Activated CD4-positive, alpha-beta memory T cell treated with anti-CD3 and anti-CD28 coated beads, Interleukin-2, amount 10 ng/mL, durations not matched to agents 7 days and 5 days (primary cell): ENCODE results near the gene DOK7. TPM values are rescaled to one million over a fixed set of nuclear protein-coding genes. Genes with fewer than 3 reads are reported as not detected.
"Not testable (repeated sequence)": the region's sequence is repeated elsewhere in the genome, so short reads cannot be mapped to it uniquely, and the experiment has no call there.

Experiments used
- CTCF ChIA-PET: fragments of 350-600 bp; sonication (Branson Sonifier 250); formaldehyde crosslinking; loops from one replicate; lab custom pipeline; 2021; ENCODE audit warnings: antibody characterized with exemption, inconsistent platforms; lab: Charles Lee
- POLR2A ChIA-PET: fragments of 350-600 bp; sonication (Branson Sonifier 250); formaldehyde crosslinking; loops from one replicate; lab custom pipeline; 2021; ENCODE audit warnings: antibody characterized with exemption; lab: Charles Lee
- DNase-seq: peaks from one replicate; pipeline ENCODE4 v3.0.0-alpha.2; 2020
- H3K27ac Mint-ChIP-seq: one replicate; pipeline ENCODE4 v1.8.0; 2021; ENCODE audit warnings: mild to moderate bottlenecking, mixed read lengths
- H3K27me3 Mint-ChIP-seq: one replicate; pipeline ENCODE4 v1.8.0; 2021; ENCODE audit warnings: mixed read lengths
- H3K36me3 Mint-ChIP-seq: one replicate; pipeline ENCODE4 v1.8.0; 2021; ENCODE audit warnings: low read depth, mixed read lengths
- H3K4me1 Mint-ChIP-seq: one replicate; pipeline ENCODE4 v1.8.0; 2021; ENCODE audit warnings: mixed read lengths
- H3K4me3 Mint-ChIP-seq: one replicate; pipeline ENCODE4 v1.8.0; 2021; ENCODE audit warnings: mild to moderate bottlenecking, mixed read lengths
- H3K9me3 Mint-ChIP-seq: one replicate; pipeline ENCODE4 v1.8.0; 2021; ENCODE audit warnings: mixed read lengths
- total RNA-seq, 2 experiments: library from RNA; stranded (reverse); gene quantifications; one replicate each; pipeline ENCODE4 v1.2.3, GENCODE V29; 2021

The DOK7 gene
- total RNA-seq, 2 experiments from 2014 or later = not detected

DNA sequence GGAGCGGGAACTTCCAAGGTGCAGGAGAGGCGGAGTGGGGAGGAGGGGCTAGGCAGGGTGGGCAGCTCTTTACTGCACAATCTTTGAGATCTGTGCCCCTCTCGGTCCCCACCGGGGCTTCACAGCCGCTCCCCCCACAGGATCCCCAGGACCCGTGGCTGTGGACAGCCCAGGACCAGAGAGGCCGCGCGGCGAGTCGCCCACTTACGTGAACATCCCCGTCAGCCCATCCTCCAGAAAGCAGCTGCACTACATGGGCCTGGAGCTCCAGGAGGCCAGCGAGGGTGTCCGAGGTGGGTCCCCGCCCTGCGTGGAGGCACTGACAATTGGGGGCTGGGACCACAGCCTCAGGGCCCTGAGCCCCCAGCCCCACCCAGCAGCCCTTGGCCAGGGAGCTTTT is 37.0 kb downstream of the DOK7 start:
- ChIA-PET POLR2A (no interaction called here), CTCF (no interaction called here)
- no peaks in the 10 kb centered on the region for H3K36me3 Mint-ChIP-seq
- peaks cover 8% of the 10 kb centered on the region for H3K4me1 Mint-ChIP-seq
- H3K9me3 Mint-ChIP-seq = no peaks in the 10 kb centered on the region
- peaks cover 2% of the 10 kb centered on the region for H3K27me3 Mint-ChIP-seq
- no peak for DNase-seq
- H3K4me3 Mint-ChIP-seq = no peak overlapping the region
- H3K27ac Mint-ChIP-seq = no peak overlapping the region

DNA sequence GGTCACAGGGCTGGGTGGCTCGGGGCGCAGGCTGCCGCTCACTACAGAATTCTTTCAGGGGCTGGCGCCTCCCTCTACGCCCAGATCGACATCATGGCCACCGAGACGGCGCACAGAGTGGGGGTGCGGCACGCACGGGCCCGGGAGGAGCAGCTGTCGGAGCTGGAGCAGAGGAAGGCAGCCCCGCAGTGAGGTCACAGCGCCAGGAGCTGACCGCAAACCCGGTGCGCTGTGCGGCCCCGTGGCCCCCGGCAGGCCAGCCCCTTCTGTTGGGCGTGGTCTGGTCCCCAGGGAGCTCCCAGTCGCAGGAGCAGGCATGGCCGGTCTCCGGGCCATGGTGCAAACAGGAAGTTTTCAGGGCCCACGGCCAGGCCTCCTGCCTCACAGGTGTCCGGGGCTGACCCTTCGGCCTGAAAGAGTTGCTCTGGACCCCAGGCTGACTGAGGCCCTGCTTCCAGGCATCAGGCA is 37.6 kb downstream of the DOK7 start:
- H3K4me1 Mint-ChIP-seq = peaks cover 8% of the 10 kb centered on the region
- H3K27me3 Mint-ChIP-seq = no peaks in the 10 kb centered on the region
- DNase-seq = no peak
- CTCF ChIA-PET = no interaction called here
- no peak overlapping the region for H3K27ac Mint-ChIP-seq
- POLR2A ChIA-PET = no interaction called here
- H3K9me3 Mint-ChIP-seq = no peaks in the 10 kb centered on the region
- H3K4me3 Mint-ChIP-seq = no peak overlapping the region
- H3K36me3 Mint-ChIP-seq = no peaks in the 10 kb centered on the region

DNA sequence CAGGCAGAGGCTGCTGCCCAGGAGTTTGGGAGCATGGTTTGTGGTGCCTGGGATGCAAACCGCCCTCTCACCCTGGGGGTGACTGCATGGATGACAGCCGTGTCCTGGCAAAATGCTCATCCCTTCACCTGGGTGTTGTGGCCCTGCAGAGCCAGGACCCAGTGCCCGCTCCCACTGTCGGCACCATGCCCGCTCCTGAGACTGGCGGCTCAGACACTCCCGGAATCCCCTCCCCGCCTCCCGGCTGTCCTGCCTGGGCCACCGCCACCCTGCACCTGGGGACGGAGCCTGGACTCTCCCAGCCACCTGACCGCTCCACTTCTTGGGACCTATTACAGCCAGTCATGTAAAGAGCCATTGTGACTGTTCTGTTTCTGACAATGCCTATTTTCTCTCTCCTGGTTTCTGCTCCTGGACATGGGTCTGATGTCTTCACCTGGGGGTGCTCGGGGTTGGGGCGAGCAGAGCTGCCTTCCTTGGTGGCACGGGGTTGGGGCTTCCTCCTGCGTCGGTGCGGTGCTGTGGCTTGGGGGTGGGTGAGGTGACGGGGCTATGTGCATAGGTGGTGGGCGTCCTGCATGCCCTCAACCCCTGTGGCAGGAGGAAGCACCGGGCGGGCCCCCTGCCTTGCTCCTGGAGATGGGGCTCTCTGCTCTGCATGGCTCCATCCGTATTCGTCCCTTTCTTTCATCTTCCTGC is 38.2 kb downstream of the DOK7 start:
- ChIA-PET CTCF (no interaction called here), POLR2A (no interaction called here)
- DNase-seq = no peak
- peaks cover 8% of the 10 kb centered on the region for H3K4me1 Mint-ChIP-seq
- no peaks in the 10 kb centered on the region for H3K9me3 Mint-ChIP-seq
- no peak overlapping the region for H3K27ac Mint-ChIP-seq
- no peaks in the 10 kb centered on the region for H3K36me3 Mint-ChIP-seq
- no peaks in the 10 kb centered on the region for H3K27me3 Mint-ChIP-seq
- H3K4me3 Mint-ChIP-seq = no peak overlapping the region

DNA sequence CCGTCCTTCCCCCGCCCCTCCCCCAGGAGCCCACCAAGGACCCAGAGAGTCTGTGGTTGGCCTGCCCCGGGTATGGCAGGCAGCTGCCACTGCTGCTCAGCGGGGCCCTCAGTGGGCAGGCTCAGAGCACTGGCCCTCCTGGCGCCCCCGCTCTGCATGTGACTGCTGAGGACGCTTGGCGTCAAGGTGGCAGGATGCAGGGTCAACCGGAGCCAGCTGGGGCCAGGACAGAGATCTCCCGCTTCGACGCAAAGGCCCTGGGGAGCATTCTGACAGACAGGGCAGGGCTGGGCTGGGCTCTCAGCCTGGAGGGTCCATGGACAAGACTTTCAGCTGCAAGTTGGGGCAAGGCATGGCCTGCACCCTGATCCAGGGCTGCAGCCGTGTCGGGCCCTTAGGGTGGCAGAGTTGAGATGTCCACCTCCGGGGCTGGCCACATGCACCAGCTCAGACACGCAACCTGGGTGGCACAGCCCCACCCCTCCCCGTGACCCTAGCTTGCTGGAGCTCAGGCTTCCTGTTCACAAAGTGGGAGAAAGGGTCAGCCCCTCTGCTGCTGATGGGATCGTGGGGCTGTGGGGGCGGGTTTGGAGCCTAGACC is 38.8 kb downstream of the DOK7 start:
- Mint-ChIP-seq H3K4me1 (peaks cover 8% of the 10 kb centered on the region), H3K27me3 (no peaks in the 10 kb centered on the region), H3K9me3 (no peaks in the 10 kb centered on the region), H3K4me3 (no peak overlapping the region), H3K27ac (no peak overlapping the region), H3K36me3 (peaks cover 3% of the 10 kb centered on the region)
- DNase-seq = no peak
- ChIA-PET POLR2A (no interaction called here), CTCF (no interaction called here)

DNA sequence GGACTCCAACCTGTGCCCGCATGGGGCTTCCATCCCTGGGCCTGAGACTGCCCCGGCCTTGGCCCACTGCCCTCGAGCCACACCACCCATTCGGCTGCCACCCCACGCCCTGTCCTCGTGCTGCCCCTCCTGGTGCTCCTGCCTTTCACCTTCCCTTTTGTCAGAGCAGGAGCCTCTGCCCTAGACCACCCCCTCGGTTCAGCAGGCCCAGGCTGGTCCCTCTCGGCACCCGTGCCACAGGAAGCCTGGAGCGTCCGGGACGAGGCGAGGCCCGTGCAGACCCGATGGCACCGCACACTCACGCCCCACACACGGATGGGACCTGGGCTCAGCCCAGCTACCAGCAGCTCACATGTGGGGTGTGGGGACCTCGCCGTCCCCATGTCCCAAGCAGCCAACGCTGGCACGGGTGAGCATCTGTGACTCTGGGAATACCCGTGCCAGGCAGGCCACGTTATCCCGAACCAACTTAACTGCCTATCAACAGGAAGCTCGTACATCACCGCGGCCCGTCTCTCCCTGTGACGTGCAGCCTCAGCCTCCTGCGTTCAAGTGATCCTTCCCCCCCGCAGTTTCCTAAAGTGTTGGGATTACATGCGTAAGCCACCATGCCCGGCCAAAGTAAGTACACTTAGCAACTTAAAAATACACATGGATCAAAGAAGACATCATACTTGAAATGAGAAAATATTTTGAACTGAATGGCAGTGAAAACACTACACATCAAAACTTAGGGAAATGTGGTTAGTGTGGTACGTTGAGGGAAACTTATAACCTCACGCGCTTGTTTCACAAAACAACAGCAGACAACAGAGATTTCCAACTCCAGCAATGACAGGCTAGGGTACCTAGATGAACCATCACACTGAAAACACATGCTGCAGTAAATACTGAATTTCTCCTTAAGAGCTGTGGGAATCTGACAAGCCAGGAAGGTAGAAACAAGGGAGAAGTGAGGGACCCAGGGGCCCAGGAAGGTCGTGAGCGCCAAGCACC is 40.1 kb downstream of the DOK7 start:
- ChIA-PET CTCF (no interaction called here), POLR2A (no interaction called here)
- no peaks in the 10 kb centered on the region for H3K9me3 Mint-ChIP-seq
- H3K27ac Mint-ChIP-seq = no peak overlapping the region
- no peaks in the 10 kb centered on the region for H3K27me3 Mint-ChIP-seq
- H3K36me3 Mint-ChIP-seq = peaks cover 9% of the 10 kb centered on the region
- H3K4me1 Mint-ChIP-seq = peaks cover 8% of the 10 kb centered on the region
- DNase-seq = no peak
- no peak overlapping the region for H3K4me3 Mint-ChIP-seq

DNA sequence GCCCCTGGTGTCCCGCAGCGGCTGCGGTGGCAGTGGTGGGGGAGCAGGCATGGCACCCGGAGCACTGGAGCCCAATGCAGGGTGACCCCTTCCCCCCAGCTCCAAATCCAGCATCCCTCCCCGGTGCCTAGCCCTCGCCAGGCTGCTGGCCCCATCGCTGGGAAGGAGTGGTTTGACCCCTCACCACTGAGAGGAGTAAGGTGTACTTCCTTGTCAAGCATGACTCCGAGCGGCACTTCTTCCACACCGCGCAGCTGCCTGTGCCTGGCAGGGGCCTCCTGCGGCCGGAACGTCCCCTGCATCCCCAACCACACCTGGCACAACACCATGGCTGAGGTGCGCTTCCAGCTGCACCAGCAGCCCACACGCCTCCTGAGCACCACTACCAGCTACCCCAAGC is 42.1 kb downstream of the DOK7 start:
- DNase-seq = no peak
- POLR2A ChIA-PET = interaction anchor here (0.6 kb wide), 1 partner anchor 398 kb away, joined by 3 read pairs; no protein-coding TSS in a partner anchor
- Mint-ChIP-seq H3K27me3 (no peaks in the 10 kb centered on the region), H3K4me3 (no peak overlapping the region), H3K36me3 (peaks cover 20% of the 10 kb centered on the region), H3K4me1 (peaks cover 10% of the 10 kb centered on the region), H3K9me3 (no peaks in the 10 kb centered on the region), H3K27ac (no peak overlapping the region)
- CTCF ChIA-PET = interaction anchor here (1.9 kb wide), 1 partner anchor 25 kb away, joined by 7 read pairs; no protein-coding TSS in a partner anchor

DNA sequence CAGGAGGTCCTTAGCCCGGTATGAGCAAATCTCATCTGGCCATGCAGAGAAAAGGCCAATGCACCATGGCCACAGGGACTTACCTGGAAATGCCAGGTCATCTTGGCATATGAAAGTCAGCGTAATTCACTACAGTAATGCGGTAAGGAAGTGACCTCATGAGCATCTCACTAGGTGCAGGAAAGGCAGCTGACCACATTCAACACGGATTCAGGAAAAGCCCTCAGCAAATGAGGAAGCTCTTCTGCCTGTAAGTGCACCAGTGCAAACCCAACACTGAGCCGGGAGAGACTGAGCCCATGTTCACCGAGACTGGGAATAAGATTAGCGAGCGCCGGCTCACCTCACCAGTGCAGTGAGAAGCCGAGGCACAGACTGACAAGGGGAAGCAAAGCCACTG is 45.4 kb downstream of the DOK7 start:
- no peaks in the 10 kb centered on the region for H3K9me3 Mint-ChIP-seq
- ChIA-PET CTCF (no interaction called here), POLR2A (no interaction called here)
- no peaks in the 10 kb centered on the region for H3K27me3 Mint-ChIP-seq
- no peak overlapping the region for H3K4me3 Mint-ChIP-seq
- no peak for DNase-seq
- H3K27ac Mint-ChIP-seq = no peak overlapping the region
- peaks cover 44% of the 10 kb centered on the region for H3K36me3 Mint-ChIP-seq
- peaks cover 7% of the 10 kb centered on the region for H3K4me1 Mint-ChIP-seq

DNA sequence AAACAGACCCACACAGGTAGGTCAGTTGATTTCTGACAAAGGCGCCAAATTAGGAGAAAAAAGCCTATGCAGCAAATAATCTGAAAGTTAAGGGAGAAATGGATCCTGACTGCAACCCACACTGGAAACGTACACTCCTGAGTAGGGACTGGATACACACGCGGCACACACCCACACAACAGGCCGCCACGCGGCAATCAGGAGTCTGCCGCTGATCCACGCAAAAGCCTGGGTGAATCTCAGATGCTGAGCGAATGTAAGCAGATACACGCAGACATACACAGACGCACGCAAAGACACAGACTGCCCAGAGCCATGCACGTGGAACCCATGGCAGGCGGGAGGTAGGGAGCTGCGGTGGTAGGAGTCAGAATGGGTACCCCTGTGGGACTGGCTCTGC is 47.4 kb downstream of the DOK7 start:
- no peaks in the 10 kb centered on the region for H3K27me3 Mint-ChIP-seq
- H3K9me3 Mint-ChIP-seq = no peaks in the 10 kb centered on the region
- ChIA-PET CTCF (no interaction called here), POLR2A (no interaction called here)
- no peak for DNase-seq
- no peak overlapping the region for H3K4me3 Mint-ChIP-seq
- H3K27ac Mint-ChIP-seq = no peak overlapping the region
- peaks cover 2% of the 10 kb centered on the region for H3K4me1 Mint-ChIP-seq
- peaks cover 51% of the 10 kb centered on the region for H3K36me3 Mint-ChIP-seq

DNA sequence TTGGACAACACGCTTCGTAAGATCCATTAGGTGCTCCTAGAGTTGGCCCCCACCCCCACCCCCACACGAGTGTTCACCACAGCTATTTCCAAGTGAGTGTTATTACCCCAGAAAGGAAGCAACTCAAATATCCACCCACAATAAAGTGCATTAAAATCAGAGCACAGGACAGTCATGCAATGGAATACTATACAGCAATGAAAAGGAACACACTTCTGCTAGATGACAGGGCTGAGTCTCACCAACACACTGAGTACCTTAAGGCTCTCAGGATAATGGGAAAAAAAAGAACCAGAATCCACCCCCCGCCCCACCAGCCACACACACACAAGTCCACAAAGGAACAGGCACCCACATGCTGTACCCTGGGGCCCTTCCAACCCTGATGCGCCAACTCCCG is 48.1 kb downstream of the DOK7 start:
- peaks cover 2% of the 10 kb centered on the region for H3K4me1 Mint-ChIP-seq
- no peak for DNase-seq
- H3K36me3 Mint-ChIP-seq = peaks cover 56% of the 10 kb centered on the region
- no peaks in the 10 kb centered on the region for H3K9me3 Mint-ChIP-seq
- no peak overlapping the region for H3K27ac Mint-ChIP-seq
- POLR2A ChIA-PET = no interaction called here
- CTCF ChIA-PET = no interaction called here
- H3K4me3 Mint-ChIP-seq = no peak overlapping the region
- no peaks in the 10 kb centered on the region for H3K27me3 Mint-ChIP-seq

DNA sequence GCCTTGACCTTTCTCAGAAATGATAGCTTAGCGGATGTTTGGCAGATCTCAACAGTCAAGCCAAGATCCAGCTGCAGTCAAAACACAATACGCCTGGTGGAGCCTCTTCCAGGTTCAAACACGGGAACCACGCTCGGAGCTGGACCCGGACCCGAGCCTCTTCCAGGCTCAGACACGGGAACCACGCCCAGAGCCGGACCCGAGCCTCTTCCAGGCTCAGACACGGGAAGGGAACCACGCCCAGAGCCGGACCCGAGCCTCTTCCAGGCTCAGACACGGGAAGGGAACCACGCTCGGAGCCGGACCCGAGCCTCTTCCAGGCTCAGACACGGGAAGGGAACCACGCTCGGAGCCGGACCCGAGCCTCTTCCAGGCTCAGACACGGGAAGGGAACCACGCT is 48.5 kb downstream of the DOK7 start:
- POLR2A ChIA-PET, H3K4me3 Mint-ChIP-seq, H3K9me3 Mint-ChIP-seq, CTCF ChIA-PET, H3K27me3 Mint-ChIP-seq, DNase-seq, H3K27ac Mint-ChIP-seq, H3K4me1 Mint-ChIP-seq: not testable (repeated sequence)
- peaks cover 56% of the 10 kb centered on the region for H3K36me3 Mint-ChIP-seq

DNA sequence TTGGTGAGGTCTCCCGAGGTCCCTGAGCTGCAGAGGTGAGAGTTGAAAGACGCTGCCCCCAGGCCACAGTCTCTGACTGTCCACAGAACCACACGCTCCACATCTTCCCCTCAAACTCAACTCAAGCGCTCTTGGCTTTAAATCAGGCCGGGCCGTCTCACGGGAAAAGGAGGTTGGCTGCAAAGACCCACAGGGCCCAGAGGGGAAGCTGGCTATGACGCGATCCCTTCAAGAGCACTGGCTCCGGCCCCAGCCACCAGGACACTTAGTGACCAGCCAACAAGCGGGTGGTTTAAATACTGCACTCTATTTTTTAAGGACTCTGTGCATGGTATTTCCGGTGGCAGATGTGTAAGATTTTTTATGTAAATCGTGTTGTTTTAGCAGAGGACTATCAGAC is 49.2 kb downstream of the DOK7 start:
- POLR2A ChIA-PET = no interaction called here
- H3K27ac Mint-ChIP-seq = no peak overlapping the region

DNA sequence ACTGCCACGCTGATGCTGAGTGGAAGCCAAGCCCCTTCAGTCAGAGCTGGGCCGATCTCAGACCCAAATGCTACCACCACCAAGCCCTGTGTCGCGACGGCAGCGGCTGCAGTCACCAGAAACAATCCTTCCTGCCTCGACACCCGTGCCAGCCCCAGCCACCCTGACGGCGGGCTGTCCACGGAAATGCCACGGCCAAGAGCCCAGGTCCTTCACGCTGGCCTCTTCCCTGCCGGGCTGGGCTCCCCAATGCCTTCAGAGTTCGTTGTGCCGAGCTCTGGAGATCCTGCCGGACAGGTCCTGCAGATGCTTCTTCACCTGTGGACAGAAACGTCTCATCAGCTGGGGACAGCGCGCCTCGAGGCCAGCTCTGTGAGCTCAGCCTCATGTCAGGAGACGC is 49.6 kb downstream of the DOK7 start:
- no peak overlapping the region for H3K4me3 Mint-ChIP-seq
- no peaks in the 10 kb centered on the region for H3K27me3 Mint-ChIP-seq
- DNase-seq = no peak
- no peak overlapping the region for H3K27ac Mint-ChIP-seq
- ChIA-PET POLR2A (no interaction called here), CTCF (no interaction called here)
- H3K36me3 Mint-ChIP-seq = peaks cover 58% of the 10 kb centered on the region
- peaks cover 2% of the 10 kb centered on the region for H3K4me1 Mint-ChIP-seq
- no peaks in the 10 kb centered on the region for H3K9me3 Mint-ChIP-seq

More for the DNA sequence above, 49.2 kb downstream of the DOK7 start:
- no peak for DNase-seq
- peaks cover 2% of the 10 kb centered on the region for H3K4me1 Mint-ChIP-seq
- no peaks in the 10 kb centered on the region for H3K9me3 Mint-ChIP-seq
- H3K4me3 Mint-ChIP-seq = no peak overlapping the region
- no peaks in the 10 kb centered on the region for H3K27me3 Mint-ChIP-seq
- CTCF ChIA-PET = no interaction called here
- H3K36me3 Mint-ChIP-seq = peaks cover 58% of the 10 kb centered on the region

DNA sequence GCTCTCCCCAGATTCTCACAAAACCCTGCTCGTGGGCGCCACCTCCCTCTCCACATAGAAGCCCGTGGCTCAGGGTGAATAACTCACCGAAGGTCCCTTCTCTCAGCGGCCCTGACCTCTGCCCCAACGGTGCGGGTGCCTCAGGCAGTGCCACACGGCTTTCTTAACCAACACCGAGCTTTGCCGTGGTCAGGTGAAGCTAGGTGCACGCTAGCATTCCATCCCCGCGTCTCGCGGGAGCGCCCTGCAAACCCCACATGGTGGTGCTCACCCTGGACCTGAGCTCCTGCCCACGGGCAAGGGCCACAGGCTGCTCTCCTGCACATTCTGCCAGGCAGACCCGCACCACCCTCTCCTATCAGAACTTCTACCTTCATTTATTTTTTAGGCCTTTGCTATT is 50.7 kb downstream of the DOK7 start:
- no peak overlapping the region for H3K4me3 Mint-ChIP-seq
- no peak overlapping the region for H3K27ac Mint-ChIP-seq
- DNase-seq = no peak
- H3K4me1 Mint-ChIP-seq = no peaks in the 10 kb centered on the region
- ChIA-PET CTCF (interaction anchor here (0.9 kb wide), 1 partner anchor 33 kb away, joined by 3 read pairs; no protein-coding TSS in a partner anchor), POLR2A (interaction anchor here (1.0 kb wide), 1 partner anchor 18 kb away, joined by 3 read pairs; the partner anchor contains the start of gene LRPAP1)
- no peaks in the 10 kb centered on the region for H3K9me3 Mint-ChIP-seq
- no peaks in the 10 kb centered on the region for H3K27me3 Mint-ChIP-seq
- peaks cover 50% of the 10 kb centered on the region for H3K36me3 Mint-ChIP-seq
